ENCODE results near the gene ACSF3.

GRCh38 chr16:89191901-89192185, 98.2 kb downstream of the ACSF3 start:
- TF ChIP-seq CTCF (IDR thresholded peaks at IDR 0.05; ENCODE audit: low read depth, low read length, missing input control) (no peak), ZBTB33 (IDR thresholded peaks at IDR 0.05) (no peak), EGR1 (IDR thresholded peaks at IDR 0.05; ENCODE audit: low read depth in 2 of 2) (no peak), RAD21 (IDR thresholded peaks at IDR 0.05) (no peak), REST (IDR thresholded peaks at IDR 0.05) (no peak), FOXA1 (IDR thresholded peaks at IDR 0.05) (no peak), ATF3 (IDR thresholded peaks at IDR 0.05) (no peak), SP1 (IDR thresholded peaks at IDR 0.05) (no peak)
